HFFc6 (cell line): Measurements from ENCODE around the gene INVS. TPM values are rescaled to one million over a fixed set of nuclear protein-coding genes. Genes with fewer than 3 reads are reported as not detected.
"Not testable (repeated sequence)": the region's sequence is repeated elsewhere in the genome, so short reads cannot be mapped to it uniquely, and the experiment has no call there.

Source experiments
- DNase-seq: peaks from one replicate; pipeline ENCODE4 v3.0.0-alpha.2; 2018
- H3K27ac Mint-ChIP-seq: 2 replicates; pipeline ENCODE4 v1.8.0; 2020; ENCODE audit warnings: mild to moderate bottlenecking, mixed read lengths
- H3K27me3 Mint-ChIP-seq: 2 replicates; pipeline ENCODE4 v1.8.0; 2021; ENCODE audit warnings: mild to moderate bottlenecking, moderate library complexity, mixed read lengths; ENCODE audit not compliant: insufficient read depth
- H3K36me3 Mint-ChIP-seq: 2 replicates; pipeline ENCODE4 v1.8.0; 2021; ENCODE audit warnings: low read depth, mixed read lengths
- H3K4me1 Mint-ChIP-seq: 2 replicates; pipeline ENCODE4 v1.8.0; 2020; ENCODE audit warnings: low read depth, mixed read lengths
- H3K4me3 Mint-ChIP-seq: 2 replicates; pipeline ENCODE4 v1.8.0; 2020; ENCODE audit warnings: mild to moderate bottlenecking, moderate library complexity, mixed read lengths
- H3K9me3 Mint-ChIP-seq: 2 replicates; pipeline ENCODE4 v1.8.0; 2020; ENCODE audit warnings: mild to moderate bottlenecking, mixed read lengths
- total RNA-seq, 6 experiments: library from RNA; stranded (reverse); fragmentation: NEBNext Ultra II Directional; extraction: Animal tissue kit (Norgen Biotek cat#: 25700); gene quantifications; 2 replicates in 1 of 6; 3 replicates in 5 of 6; pipeline ENCODE4 v1.2.3, GENCODE V29; 2021
- TF ChIP-seq, protein P1 (sequence below): fragments of 200-600 bp; sonication (generic); IDR thresholded peaks from 2 replicates; pipeline ENCODE4 v1.5.0; 2021; ENCODE audit warnings: antibody characterized with exemption, mild to moderate bottlenecking

The INVS gene
- total RNA-seq, 6 experiments from 2014 or later, result 13.5 to 16.5 (median 14.6) TPM

DNA sequence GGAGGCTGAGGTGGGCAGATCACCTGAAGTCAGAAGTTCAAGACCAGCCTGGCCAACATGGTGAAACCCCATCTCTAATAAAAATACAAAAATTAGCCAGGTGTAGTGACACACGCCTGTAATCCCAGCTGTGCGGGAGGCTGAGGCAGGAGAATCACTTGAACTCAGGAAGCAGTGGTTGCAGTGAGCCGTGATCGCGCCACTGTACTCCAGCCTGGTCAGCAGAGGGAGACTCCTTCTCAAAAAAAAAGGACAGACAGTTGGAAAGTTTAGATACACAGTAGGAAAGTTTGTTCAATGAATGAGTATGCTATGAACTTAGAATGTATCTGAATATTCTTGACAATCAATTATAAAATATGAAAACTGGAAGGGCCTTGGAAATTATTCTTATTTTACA lies 37.8 kb downstream of the INVS start:
- TF ChIP-seq, protein P1, sequence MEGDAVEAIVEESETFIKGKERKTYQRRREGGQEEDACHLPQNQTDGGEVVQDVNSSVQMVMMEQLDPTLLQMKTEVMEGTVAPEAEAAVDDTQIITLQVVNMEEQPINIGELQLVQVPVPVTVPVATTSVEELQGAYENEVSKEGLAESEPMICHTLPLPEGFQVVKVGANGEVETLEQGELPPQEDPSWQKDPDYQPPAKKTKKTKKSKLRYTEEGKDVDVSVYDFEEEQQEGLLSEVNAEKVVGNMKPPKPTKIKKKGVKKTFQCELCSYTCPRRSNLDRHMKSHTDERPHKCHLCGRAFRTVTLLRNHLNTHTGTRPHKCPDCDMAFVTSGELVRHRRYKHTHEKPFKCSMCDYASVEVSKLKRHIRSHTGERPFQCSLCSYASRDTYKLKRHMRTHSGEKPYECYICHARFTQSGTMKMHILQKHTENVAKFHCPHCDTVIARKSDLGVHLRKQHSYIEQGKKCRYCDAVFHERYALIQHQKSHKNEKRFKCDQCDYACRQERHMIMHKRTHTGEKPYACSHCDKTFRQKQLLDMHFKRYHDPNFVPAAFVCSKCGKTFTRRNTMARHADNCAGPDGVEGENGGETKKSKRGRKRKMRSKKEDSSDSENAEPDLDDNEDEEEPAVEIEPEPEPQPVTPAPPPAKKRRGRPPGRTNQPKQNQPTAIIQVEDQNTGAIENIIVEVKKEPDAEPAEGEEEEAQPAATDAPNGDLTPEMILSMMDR, result peak; percentile 54
- H3K27ac Mint-ChIP-seq, H3K27me3 Mint-ChIP-seq, H3K36me3 Mint-ChIP-seq, H3K4me3 Mint-ChIP-seq, H3K4me1 Mint-ChIP-seq, DNase-seq, H3K9me3 Mint-ChIP-seq: not testable (repeated sequence)

DNA sequence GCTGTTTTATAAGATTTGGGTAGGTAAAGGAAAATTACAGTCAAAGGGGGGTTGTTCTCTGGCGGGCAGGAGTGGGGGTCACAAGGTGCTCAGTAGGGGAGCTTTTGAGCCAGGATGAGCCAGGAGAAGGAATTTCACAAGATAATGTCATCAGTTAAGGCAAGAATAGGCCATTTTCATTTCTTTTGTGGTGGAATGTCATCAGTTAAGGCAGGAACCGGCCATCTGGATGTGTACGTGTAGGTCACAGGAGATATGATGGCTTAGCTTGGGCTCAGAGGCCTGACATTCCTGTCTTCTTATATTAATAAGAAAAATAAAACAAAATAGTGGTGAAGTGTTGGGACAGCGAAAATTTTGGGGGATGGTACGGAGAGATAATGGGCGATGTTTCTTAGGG lies 41.3 kb downstream of the INVS start:
- H3K4me1 Mint-ChIP-seq, H3K27ac Mint-ChIP-seq, H3K27me3 Mint-ChIP-seq, H3K36me3 Mint-ChIP-seq, DNase-seq, H3K9me3 Mint-ChIP-seq, H3K4me3 Mint-ChIP-seq: not testable (repeated sequence)

DNA sequence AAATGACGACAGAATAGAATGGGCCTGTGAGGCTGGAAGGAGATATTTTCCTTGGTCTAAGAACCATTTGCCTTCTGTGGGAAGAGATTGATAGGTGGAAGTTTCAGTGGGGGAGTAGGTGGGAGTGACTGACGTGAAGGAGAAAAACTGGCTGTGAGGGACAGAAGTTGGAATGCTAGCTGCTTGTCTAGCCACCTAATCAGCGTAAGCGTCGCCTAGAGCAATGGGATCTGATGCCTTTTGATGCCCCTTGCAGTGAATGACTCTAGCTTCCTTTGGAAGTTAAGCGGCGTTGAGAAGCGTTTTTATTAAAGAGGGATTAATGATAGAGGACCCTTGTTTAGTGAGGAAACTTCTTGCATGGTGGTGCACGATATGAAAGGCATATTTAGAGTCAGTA lies 42.8 kb downstream of the INVS start:
- not testable (repeated sequence) for H3K27ac Mint-ChIP-seq, H3K27me3 Mint-ChIP-seq, H3K4me3 Mint-ChIP-seq, H3K4me1 Mint-ChIP-seq, H3K9me3 Mint-ChIP-seq, H3K36me3 Mint-ChIP-seq, DNase-seq

DNA sequence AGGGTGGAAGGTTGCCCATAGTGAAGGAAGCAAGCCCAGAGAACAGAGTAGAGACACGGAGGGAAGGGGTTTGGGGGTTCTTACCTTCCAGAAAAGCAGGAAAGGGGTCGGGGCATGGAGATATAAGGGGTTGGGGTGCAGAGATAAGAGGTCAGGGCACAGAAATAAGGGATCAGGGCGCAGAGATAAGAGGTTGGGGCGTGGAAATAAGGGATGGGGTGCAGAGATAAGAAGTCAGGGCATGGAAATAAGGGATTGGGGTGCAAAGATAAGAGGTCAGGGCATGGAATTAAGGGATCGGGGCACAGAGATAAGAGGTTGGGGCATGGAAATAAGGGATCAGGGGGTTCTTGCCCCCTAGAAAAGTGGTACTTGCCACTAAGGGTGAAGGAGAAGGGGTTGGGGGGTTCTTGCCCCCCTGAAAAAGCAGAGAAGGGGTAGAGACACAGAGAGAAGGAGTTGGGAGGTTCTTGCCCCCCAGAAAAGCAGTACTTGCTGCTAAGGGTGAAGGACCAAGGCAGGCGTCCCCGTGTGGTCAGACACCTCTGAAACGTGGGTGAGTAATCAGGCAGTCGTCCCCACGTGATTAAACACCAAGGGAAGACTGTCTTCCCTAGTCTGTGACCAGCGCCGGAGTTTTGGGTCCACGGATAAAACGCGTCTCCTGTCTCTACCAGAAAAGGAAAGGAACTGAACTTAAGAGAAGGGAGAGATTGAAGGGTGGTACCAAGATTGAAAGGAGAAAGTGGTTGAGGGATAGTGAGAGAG lies 46.3 kb downstream of the INVS start:
- not testable (repeated sequence) for H3K27me3 Mint-ChIP-seq, DNase-seq, H3K27ac Mint-ChIP-seq, H3K4me1 Mint-ChIP-seq, H3K9me3 Mint-ChIP-seq, H3K4me3 Mint-ChIP-seq, H3K36me3 Mint-ChIP-seq

DNA sequence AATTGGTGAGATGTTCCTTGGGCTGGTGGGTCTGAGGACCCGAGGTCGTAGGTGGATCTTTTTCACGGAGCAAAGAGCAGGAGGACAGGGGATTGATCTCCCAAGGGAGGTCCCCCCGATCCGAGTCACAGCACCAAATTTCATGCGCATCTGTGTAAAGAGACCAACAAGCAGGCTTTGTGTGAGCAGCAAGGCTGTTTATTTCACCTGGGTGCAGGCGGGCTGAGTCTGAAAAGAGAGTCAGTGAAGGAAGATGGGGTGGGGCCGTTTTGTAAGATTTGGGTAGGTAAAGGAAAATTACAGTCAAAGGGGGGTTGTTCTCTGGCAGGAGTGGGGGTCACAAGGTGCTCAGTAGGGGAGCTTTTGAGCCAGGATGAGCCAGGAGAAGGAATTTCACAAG lies 46.9 kb downstream of the INVS start:
- H3K4me3 Mint-ChIP-seq, H3K9me3 Mint-ChIP-seq, H3K36me3 Mint-ChIP-seq, H3K27me3 Mint-ChIP-seq, DNase-seq, H3K27ac Mint-ChIP-seq: not testable (repeated sequence)
- peaks cover 13% of the 10 kb centered on the region for H3K4me1 Mint-ChIP-seq

DNA sequence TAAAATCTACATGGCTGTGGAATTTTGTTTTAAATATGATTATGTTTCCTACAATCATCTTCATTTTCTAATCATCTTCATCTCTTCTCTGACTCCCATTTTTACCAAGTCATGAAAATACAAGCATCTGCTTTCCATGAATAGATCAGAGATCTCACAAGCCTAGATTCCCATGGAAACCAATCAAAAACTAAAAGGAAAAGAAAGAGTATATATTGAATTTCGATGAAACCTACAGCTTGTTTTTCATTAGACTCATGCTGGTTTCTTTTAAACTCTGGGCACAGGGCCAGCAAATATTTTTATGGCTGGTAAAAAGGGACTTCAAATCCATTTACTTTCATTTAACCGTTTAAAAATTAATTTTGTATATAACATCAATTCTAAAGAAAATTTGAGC lies 51.2 kb downstream of the INVS start:
- no peak overlapping the region for H3K4me3 Mint-ChIP-seq
- peaks cover 13% of the 10 kb centered on the region for H3K4me1 Mint-ChIP-seq
- no peaks in the 10 kb centered on the region; the same call in 1 of the 2 replicates for H3K27me3 Mint-ChIP-seq
- DNase-seq, result no peak
- TF ChIP-seq, protein P1, result no peak
- no peaks in the 10 kb centered on the region for H3K36me3 Mint-ChIP-seq
- H3K27ac Mint-ChIP-seq, result no peak overlapping the region
- H3K9me3 Mint-ChIP-seq, result no peaks in the 10 kb centered on the region

DNA sequence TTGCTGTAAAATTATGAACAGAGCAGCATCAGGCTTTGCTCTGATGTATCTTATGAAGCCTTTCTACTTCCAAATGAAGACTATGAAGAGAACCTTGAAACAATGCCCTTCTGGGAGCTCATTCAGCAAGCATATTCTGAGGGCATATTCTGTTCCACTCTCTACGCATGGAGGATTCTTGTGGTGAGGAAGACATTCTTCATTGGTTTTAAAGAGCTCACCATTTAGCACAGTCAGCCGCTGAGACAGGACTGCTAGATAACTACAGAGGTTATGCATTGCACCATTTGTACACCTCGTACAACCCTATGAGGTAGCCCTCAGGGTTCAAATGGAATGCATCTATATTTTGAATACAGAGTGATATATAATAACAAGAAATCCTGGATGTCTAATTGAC lies 61.0 kb downstream of the INVS start:
- Mint-ChIP-seq H3K4me1 (no peaks in the 10 kb centered on the region), H3K36me3 (no peaks in the 10 kb centered on the region), H3K9me3 (no peaks in the 10 kb centered on the region), H3K27me3 (no peaks in the 10 kb centered on the region; the same call in 1 of the 2 replicates), H3K27ac (no peak overlapping the region), H3K4me3 (no peak overlapping the region)
- no peak for DNase-seq
- TF ChIP-seq, protein P1, result no peak

DNA sequence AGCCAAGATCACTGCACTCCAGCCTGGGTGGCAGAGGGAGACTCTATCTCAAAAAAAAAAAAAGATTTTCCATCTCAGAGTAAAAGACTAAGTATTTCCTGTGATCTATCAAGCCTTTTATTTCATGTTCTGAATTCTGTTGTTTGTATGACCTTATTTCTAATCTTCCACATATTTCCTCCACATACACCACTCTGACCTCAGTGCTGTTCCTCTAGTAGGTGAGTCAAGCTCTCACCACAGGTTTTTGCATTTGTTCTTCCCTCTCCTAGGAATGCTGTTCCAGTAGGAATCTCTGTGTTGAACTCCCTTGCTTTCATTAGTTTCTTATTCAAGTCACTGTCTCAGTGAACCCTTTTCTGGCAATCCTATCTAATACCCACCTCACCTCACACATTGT lies 68.1 kb downstream of the INVS start:
- Mint-ChIP-seq H3K9me3 (no peaks in the 10 kb centered on the region), H3K36me3 (peaks cover 6% of the 10 kb centered on the region), H3K4me3 (no peak overlapping the region), H3K27me3 (no peaks in the 10 kb centered on the region), H3K27ac (no peak overlapping the region), H3K4me1 (peaks cover 34% of the 10 kb centered on the region)
- TF ChIP-seq, protein P1, result no peak
- DNase-seq, result peak; percentile 1
